C4-2B (cell line): ENCODE measurements around the gene RNF39.

Experiments used
- ZFX ChIP-seq: fragments of 450-650 bp; IDR thresholded peaks from 2 replicates; pipeline ENCODE4 v1.6.1; 2017
- TF ChIP-seq, protein P1 (sequence below): fragments of 450-650 bp; conservative IDR thresholded peaks from 2 replicates; pipeline ENCODE4 v1.5.1; 2017; ENCODE audit warnings: mild to moderate bottlenecking

DNA sequence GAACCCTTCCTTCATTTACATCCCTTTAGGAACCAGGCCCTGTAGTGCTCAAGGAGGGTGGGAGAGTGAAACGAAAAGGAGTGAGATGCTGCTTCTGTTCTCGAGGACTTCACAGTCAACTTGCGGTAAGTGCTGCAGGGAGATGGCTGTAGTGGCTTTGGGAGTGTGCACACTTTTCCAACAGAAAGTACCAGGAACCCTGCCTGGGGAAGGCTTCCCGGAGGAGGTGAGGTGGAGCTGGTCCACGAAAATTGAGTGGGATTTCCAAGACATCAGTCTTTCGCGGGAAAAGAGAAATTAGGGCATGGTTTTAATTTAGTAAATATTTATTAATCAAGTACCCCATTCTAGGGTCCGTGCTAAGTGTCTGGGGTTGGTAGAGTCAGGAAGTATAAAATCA is 24.6 kb upstream of the RNF39 start:
- TF ChIP-seq, protein P1, sequence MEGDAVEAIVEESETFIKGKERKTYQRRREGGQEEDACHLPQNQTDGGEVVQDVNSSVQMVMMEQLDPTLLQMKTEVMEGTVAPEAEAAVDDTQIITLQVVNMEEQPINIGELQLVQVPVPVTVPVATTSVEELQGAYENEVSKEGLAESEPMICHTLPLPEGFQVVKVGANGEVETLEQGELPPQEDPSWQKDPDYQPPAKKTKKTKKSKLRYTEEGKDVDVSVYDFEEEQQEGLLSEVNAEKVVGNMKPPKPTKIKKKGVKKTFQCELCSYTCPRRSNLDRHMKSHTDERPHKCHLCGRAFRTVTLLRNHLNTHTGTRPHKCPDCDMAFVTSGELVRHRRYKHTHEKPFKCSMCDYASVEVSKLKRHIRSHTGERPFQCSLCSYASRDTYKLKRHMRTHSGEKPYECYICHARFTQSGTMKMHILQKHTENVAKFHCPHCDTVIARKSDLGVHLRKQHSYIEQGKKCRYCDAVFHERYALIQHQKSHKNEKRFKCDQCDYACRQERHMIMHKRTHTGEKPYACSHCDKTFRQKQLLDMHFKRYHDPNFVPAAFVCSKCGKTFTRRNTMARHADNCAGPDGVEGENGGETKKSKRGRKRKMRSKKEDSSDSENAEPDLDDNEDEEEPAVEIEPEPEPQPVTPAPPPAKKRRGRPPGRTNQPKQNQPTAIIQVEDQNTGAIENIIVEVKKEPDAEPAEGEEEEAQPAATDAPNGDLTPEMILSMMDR: no peak
- no peak for TF ChIP-seq ZFX
